Left ventricle myocardium inferior (tissue), 1 donor: Measurements from ENCODE around the gene MNDA. TPM values are rescaled to one million over a fixed set of nuclear protein-coding genes. Genes with fewer than 3 reads are reported as not detected.
"Not testable (repeated sequence)": the region's sequence is repeated elsewhere in the genome, so short reads cannot be mapped to it uniquely, and the experiment has no call there.

Source experiments
- DNase-seq: peaks from one replicate; pipeline ENCODE4 v3.0.0-alpha.2; 2020
- H3K27ac ChIP-seq: fragments of 200-600 bp; replicated peaks from 2 replicates; pipeline ENCODE4 v1.8.0; 2021
- H3K27me3 ChIP-seq: fragments of 200-600 bp; 2 replicates; pipeline ENCODE4 v1.8.0; 2021; ENCODE audit warnings: low read depth
- H3K36me3 ChIP-seq: fragments of 200-600 bp; 2 replicates; pipeline ENCODE4 v1.8.0; 2021
- H3K4me1 ChIP-seq: fragments of 200-600 bp; 2 replicates; pipeline ENCODE4 v1.8.0; 2021
- H3K4me3 ChIP-seq: fragments of 200-600 bp; 2 replicates; pipeline ENCODE4 v1.8.0; 2021; ENCODE audit warnings: mild to moderate bottlenecking, moderate library complexity
- H3K9me3 ChIP-seq: fragments of 200-600 bp; replicated peaks from 2 replicates; pipeline ENCODE4 v1.8.0; 2021
- intact Hi-C: fragments of 100-400 bp; cut with micrococcal nuclease; formaldehyde crosslinking; loops from one replicate; pipeline ENCODE4 v1.11.0; 2022
- total RNA-seq: library from RNA; stranded (reverse); fragmentation: NEBNext Ultra II Directional; extraction: Animal tissue kit (Norgen Biotek cat#: 25700); gene quantifications from one replicate; pipeline ENCODE4 v1.2.1, GENCODE V29; 2021
- TF ChIP-seq, protein P1 (sequence below): fragments of 200-600 bp; IDR thresholded peaks from 2 replicates; pipeline ENCODE4 v1.8.0; 2021; ENCODE audit warnings: antibody characterized with exemption, mild to moderate bottlenecking, borderline replicate concordance
- donor health status: DM: no; HTN: yes; CAD: no; lungs with severe emphysema.

Gene MNDA
- total RNA-seq, 1 donor from 2014 or later: 2.7 TPM

DNA sequence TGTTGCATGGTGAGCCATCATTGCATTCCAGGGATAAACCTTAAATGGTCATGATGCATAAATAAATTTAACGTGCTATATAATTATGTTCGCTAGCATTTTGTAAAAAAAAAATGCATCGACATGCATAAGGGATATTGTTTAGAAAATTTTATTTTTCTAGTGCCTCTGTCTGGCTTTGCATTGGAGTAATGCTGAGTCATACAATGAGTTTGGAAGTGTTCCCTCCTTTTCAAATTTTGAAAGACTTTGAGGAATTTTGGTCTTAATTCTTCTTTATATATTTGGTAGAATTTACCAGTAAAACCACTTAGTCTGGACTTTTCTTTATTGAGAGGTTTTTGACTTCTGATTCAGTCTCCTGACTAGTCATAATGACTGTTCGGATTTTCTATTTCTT, 4.9 kb downstream of the MNDA start:
- peaks cover 24% of the 10 kb centered on the region for H3K9me3 ChIP-seq
- no peak overlapping the region for H3K27ac ChIP-seq
- H3K4me3 ChIP-seq: no peak overlapping the region
- TF ChIP-seq, protein P1, sequence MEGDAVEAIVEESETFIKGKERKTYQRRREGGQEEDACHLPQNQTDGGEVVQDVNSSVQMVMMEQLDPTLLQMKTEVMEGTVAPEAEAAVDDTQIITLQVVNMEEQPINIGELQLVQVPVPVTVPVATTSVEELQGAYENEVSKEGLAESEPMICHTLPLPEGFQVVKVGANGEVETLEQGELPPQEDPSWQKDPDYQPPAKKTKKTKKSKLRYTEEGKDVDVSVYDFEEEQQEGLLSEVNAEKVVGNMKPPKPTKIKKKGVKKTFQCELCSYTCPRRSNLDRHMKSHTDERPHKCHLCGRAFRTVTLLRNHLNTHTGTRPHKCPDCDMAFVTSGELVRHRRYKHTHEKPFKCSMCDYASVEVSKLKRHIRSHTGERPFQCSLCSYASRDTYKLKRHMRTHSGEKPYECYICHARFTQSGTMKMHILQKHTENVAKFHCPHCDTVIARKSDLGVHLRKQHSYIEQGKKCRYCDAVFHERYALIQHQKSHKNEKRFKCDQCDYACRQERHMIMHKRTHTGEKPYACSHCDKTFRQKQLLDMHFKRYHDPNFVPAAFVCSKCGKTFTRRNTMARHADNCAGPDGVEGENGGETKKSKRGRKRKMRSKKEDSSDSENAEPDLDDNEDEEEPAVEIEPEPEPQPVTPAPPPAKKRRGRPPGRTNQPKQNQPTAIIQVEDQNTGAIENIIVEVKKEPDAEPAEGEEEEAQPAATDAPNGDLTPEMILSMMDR: no peak
- intact Hi-C loops: no loop called here
- no peaks in the 10 kb centered on the region for H3K4me1 ChIP-seq
- no peaks in the 10 kb centered on the region for H3K36me3 ChIP-seq
- DNase-seq: no peak
- H3K27me3 ChIP-seq: no peaks in the 10 kb centered on the region

DNA sequence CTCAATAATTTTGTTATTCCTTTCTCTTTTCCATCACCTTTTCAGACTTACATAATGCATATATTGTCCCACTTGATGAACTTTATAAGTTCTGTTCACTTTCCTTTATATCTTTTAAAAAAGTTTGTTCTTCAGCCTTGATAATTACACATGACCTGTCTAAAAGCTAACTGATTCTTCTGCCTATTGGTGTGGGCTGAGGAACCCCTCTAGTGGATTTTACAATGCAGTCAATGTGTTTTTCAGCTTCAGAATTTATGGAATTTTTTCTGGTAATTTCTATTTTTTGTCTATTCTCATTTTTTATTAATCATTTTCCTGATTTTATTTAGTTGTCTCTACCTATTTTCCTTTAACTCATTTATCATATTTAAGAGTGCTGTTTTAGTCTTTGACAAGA, 7.5 kb downstream of the MNDA start:
- Histone ChIP-seq H3K36me3 (no peaks in the 10 kb centered on the region), H3K4me3 (no peak overlapping the region), H3K27ac (no peak overlapping the region), H3K9me3 (peaks cover 24% of the 10 kb centered on the region), H3K27me3 (no peaks in the 10 kb centered on the region), H3K4me1 (no peaks in the 10 kb centered on the region)
- TF ChIP-seq, protein P1: no peak
- no peak for DNase-seq
- intact Hi-C loops: no loop called here

DNA sequence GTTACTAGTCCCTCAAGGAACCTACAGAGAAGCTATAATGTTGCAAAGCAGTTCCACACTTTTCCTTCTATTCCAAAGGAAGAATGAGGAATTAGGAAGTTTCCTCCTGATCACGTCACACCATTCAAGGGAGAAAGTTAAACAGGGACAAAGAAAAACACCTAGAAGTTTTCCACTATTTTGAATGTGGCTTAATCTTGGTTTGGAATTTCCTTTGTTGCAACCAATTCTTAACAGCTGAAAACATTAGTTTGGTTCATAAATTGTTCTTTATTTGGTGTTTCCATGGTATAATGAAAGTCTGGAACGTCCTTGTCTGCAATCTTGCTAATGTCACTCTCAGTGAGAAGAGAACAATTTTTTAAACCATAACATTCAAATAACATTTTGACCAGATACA, 8.4 kb downstream of the MNDA start:
- Histone ChIP-seq H3K27ac (no peak overlapping the region), H3K9me3 (peaks cover 18% of the 10 kb centered on the region), H3K4me3 (no peak overlapping the region), H3K27me3 (no peaks in the 10 kb centered on the region), H3K4me1 (no peaks in the 10 kb centered on the region), H3K36me3 (no peaks in the 10 kb centered on the region)
- no peak for DNase-seq
- TF ChIP-seq, protein P1: no peak
- intact Hi-C loops: no loop called here

DNA sequence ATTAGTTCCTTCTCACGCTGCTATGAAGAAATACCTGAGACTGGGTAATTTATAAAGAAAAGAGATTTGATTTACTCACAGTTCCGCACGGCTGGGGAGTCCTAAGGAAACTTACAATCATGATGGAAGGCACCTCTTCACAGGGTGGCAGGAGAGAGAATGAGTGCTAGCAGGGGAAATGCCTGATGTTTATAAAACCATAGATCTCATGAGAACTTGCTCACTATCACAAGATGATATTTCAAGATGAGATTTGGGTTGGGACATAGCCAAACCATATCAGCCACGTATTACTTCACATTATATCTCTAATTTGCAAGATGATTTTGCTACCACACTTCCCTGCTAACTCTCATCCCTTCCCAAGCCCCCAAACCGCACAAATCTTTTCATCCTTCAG, 9.1 kb downstream of the MNDA start:
- no peaks in the 10 kb centered on the region for H3K27me3 ChIP-seq
- intact Hi-C loops: no loop called here
- DNase-seq: no peak
- no peak overlapping the region for H3K27ac ChIP-seq
- no peaks in the 10 kb centered on the region for H3K4me1 ChIP-seq
- peaks cover 12% of the 10 kb centered on the region for H3K9me3 ChIP-seq
- no peaks in the 10 kb centered on the region for H3K36me3 ChIP-seq
- TF ChIP-seq, protein P1: no peak
- no peak overlapping the region for H3K4me3 ChIP-seq

DNA sequence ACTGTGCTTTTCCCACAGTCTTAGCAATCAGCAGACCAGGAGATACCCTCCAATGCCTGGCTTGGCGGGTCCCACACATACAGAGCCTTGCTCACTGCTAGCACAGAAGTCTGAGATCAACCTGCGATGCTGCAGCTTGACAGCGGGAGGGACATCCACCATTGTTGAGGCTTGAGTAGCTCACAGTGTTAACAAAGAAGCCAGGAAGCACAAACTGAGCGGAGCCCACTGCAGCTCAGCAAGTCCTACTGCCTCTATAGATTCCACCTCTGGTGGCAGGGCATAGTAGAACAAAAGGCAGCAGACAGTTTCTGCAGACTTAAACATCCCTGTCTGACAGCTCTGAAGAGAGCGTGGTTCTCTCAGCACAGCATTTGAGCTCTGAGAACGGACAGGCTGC, 33.4 kb downstream of the MNDA start:
- Histone ChIP-seq H3K27me3 (no peaks in the 10 kb centered on the region), H3K4me3 (no peak overlapping the region), H3K27ac (no peak overlapping the region), H3K9me3 (peaks cover 22% of the 10 kb centered on the region), H3K4me1 (no peaks in the 10 kb centered on the region), H3K36me3 (no peaks in the 10 kb centered on the region)
- TF ChIP-seq, protein P1: no peak
- intact Hi-C loops: no loop called here
- DNase-seq: no peak

DNA sequence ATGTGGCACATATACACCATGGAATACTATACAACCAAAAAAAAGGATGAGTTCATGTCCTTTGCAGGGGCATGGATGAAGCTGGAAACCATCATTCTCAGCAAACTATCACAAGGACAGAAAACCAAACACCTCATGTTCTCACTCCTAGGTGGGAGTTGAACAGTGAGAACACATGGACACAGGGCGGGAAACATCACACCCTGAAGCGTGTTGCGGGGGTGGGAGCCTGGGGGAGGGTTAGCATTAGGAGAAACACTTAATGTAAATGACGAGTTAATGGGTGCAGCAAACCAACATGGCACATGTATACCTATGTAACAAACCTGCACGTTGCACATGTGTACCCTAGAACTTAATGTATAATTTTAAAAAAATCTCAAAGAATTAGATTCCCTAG, 39.3 kb downstream of the MNDA start:
- intact Hi-C loops, DNase-seq, H3K9me3 ChIP-seq, H3K27me3 ChIP-seq, H3K4me1 ChIP-seq, H3K4me3 ChIP-seq, H3K36me3 ChIP-seq, H3K27ac ChIP-seq: not testable (repeated sequence)
